GM12878 (cell line): ENCODE results near the gene SEMA5A. TPM values are rescaled to one million over a fixed set of nuclear protein-coding genes. Genes with fewer than 3 reads are reported as not detected.

Source experiments
- ATAC-seq: fragments of 200-7000 bp; cut with Tn5 transposase; 3 replicates; pipeline ENCODE4 v1.9.1; 2020; ENCODE audit warnings: mild to moderate bottlenecking, moderate library complexity
- BruUV-seq: library from RNA; stranded (reverse); fragments of 400-500 nt; replicated peaks from 2 replicates; lab custom pipeline; 2021; lab: Mats Ljungman, UMichigan
- CTCF ChIA-PET: fragments of 300-600 bp; sonication (Branson Sonifier 250); formaldehyde crosslinking; extraction: SDS; loops from one replicate; lab custom pipeline; 2021; ENCODE audit warnings: inconsistent platforms; lab: Yijun Ruan, JAX
- POLR2A ChIA-PET: fragments of 350-600 bp; formaldehyde crosslinking; extraction: SDS; loops from one replicate; lab custom pipeline; 2021; ENCODE audit warnings: inconsistent platforms; lab: Charles Lee
- RAD21 ChIA-PET: fragments of 300-600 bp; sonication (Branson Sonifier 250); formaldehyde crosslinking; loops from one replicate; lab custom pipeline; 2023; ENCODE audit warnings: antibody characterized with exemption; ENCODE audit not compliant: unreplicated experiment; lab: Charles Lee
- SMC1A ChIA-PET: fragments of 300-600 bp; sonication (Branson Sonifier 250); formaldehyde crosslinking; loops from one replicate; lab custom pipeline; 2023; ENCODE audit not compliant: unreplicated experiment, uncharacterized antibody; lab: Charles Lee
- DNase-seq: peaks from one replicate; pipeline ENCODE4 v3.0.0-alpha.2; 2011; ENCODE audit warnings: low read depth, low spot score
- FAIRE-seq: peaks from 3 replicates; lab custom pipeline; 2011; peaks lifted over from hg19 to GRCh38; lab: Jason Lieb, UNC
- H2AFZ ChIP-seq: 2 replicates; pipeline ENCODE4 v1.6.0; 2011; ENCODE audit warnings: low read depth, low read length, control low read depth; ENCODE audit not compliant: control insufficient read depth
- H3K27ac ChIP-seq: 2 replicates; pipeline ENCODE4 v1.5.1; 2011; ENCODE audit warnings: control low read depth; ENCODE audit not compliant: control insufficient read depth, insufficient read depth
- H3K27me3 ChIP-seq, 2 experiments: replicated peaks in 1 of 2; 2 replicates each; pipeline versions ENCODE4 v1.6.0 to v1.6.1; 2011; ENCODE audit warnings: low read length in 1 of 2; ENCODE audit not compliant: control insufficient read depth in 2 of 2, insufficient read depth in 2 of 2
- H3K36me3 ChIP-seq, 2 experiments: 2 replicates each; pipeline ENCODE4 v1.5.1; 2011; ENCODE audit warnings: low read length in 1 of 2; ENCODE audit not compliant: control insufficient read depth in 2 of 2, insufficient read depth in 2 of 2
- H3K4me1 ChIP-seq: 2 replicates; pipeline ENCODE4 v1.6.1; 2011; ENCODE audit warnings: mild to moderate bottlenecking, low read length, moderate library complexity, mixed read lengths; ENCODE audit not compliant: control insufficient read depth, insufficient read depth
- H3K4me2 ChIP-seq: 2 replicates; pipeline ENCODE4 v1.6.0; 2011; ENCODE audit warnings: control low read depth; ENCODE audit not compliant: control insufficient read depth, insufficient read depth
- H3K4me3 ChIP-seq: fragments of 200-600 bp; sonication (generic); 2 replicates; pipeline ENCODE4 v1.5.1; 2016
- H3K79me2 ChIP-seq: 2 replicates; pipeline ENCODE4 v1.6.0; 2011; ENCODE audit warnings: low read length; ENCODE audit not compliant: control insufficient read depth, insufficient read depth
- H3K9ac ChIP-seq: 2 replicates; pipeline ENCODE4 v1.8.0; 2011; ENCODE audit warnings: low read length, control low read depth, mixed read lengths; ENCODE audit not compliant: control insufficient read depth, insufficient read depth
- H3K9me3 ChIP-seq: replicated peaks from 3 replicates; pipeline ENCODE4 v1.5.1; 2011; ENCODE audit warnings: mild to moderate bottlenecking, low read length; ENCODE audit not compliant: control insufficient read depth, insufficient read depth
- H4K20me1 ChIP-seq: 2 replicates; pipeline ENCODE4 v1.6.0; 2011; ENCODE audit not compliant: control insufficient read depth, insufficient read depth
- ATF2 ChIP-seq: IDR thresholded peaks from 2 replicates; pipeline ENCODE4 v1.6.1; 2012; ENCODE audit warnings: low read length, inconsistent platforms
- BCL11A ChIP-seq: IDR thresholded peaks from 2 replicates; pipeline ENCODE4 v1.6.1; 2011; ENCODE audit warnings: low read depth, low read length
- EED ChIP-seq: sonication (generic); IDR thresholded peaks from 2 replicates; pipeline ENCODE4 v1.6.1; 2016; ENCODE audit warnings: antibody characterized with exemption, low read depth
- FOXK2 ChIP-seq: fragments of 450-650 bp; IDR thresholded peaks from 2 replicates; pipeline ENCODE4 v1.6.1; 2017; ENCODE audit warnings: mild to moderate bottlenecking, moderate library complexity
- FOXM1 ChIP-seq: IDR thresholded peaks from 2 replicates; pipeline ENCODE4 v1.6.1; 2012; ENCODE audit warnings: low read depth, mild to moderate bottlenecking, inconsistent platforms, low read length, moderate library complexity
- HSF1 ChIP-seq: fragments of 150-350 bp; IDR thresholded peaks from 2 replicates; pipeline ENCODE4 v1.6.1; 2014; ENCODE audit warnings: mild to moderate bottlenecking, low read depth, low read length
- IRF4 ChIP-seq: IDR thresholded peaks from 2 replicates; pipeline ENCODE4 v1.6.1; 2011; ENCODE audit warnings: low read depth, low read length
- JUNB ChIP-seq: IDR thresholded peaks from 2 replicates; pipeline ENCODE4 v1.6.1; 2016; ENCODE audit warnings: antibody characterized with exemption, mild to moderate bottlenecking
- MEF2A ChIP-seq: IDR thresholded peaks from 2 replicates; pipeline ENCODE4 v1.6.1; 2011; ENCODE audit warnings: low read depth, mild to moderate bottlenecking, low read length, moderate library complexity; ENCODE audit not compliant: insufficient read depth
- NFIC ChIP-seq: IDR thresholded peaks from 2 replicates; pipeline ENCODE4 v1.6.1; 2012; ENCODE audit warnings: low read depth, mild to moderate bottlenecking, inconsistent platforms, low read length, moderate library complexity
- RUNX3 ChIP-seq: IDR thresholded peaks from 2 replicates; pipeline ENCODE4 v1.6.1; 2012; ENCODE audit warnings: low read length, inconsistent platforms
- ZBED1 ChIP-seq: IDR thresholded peaks from 2 replicates; pipeline ENCODE4 v1.6.1; 2016; ENCODE audit warnings: borderline replicate concordance
- ZNF622 ChIP-seq: fragments of 450-650 bp; IDR thresholded peaks from 2 replicates; pipeline ENCODE4 v1.6.1; 2017; ENCODE audit warnings: mild to moderate bottlenecking, inconsistent platforms
- WGBS: methylation state at CpG from one replicate; pipeline ENCODE4 v1.1.6; 2016; ENCODE audit warnings: low lambda C conversion rate; ENCODE audit not compliant: insufficient replicate concordance, insufficient coverage; ENCODE audit errors: missing lambda C conversion rate; 5-methylcytosine and 5-hydroxymethylcytosine counted together
- in situ Hi-C: fragments of 300-500 bp; cut with MboI; formaldehyde crosslinking; loops from 9 replicates; pipeline ENCODE4 v1.14.3; 2018; ENCODE audit warnings: mixed read lengths
- intact Hi-C: fragments of 100-400 bp; cut with micrococcal nuclease; formaldehyde crosslinking; loops from one replicate; pipeline ENCODE4 v1.14.2; 2022; ENCODE audit not compliant: unreplicated experiment
- polyA plus RNA-seq, 11 experiments: library from polyadenylated mRNA; depleted of rRNA in 4 of 11; unstranded in 6 of 11; stranded (reverse) in 5 of 11; fragments of >200 nt; fragmentation: Nextera tagmentation in 4 of 11; fragmentation: Illumina TruSeq in 1 of 11; extraction: Ambion mirVana in 4 of 11; extraction: Trizol in 1 of 11; gene quantifications; 1 replicate in 1 of 11; 2 replicates in 10 of 11; pipeline versions ENCODE4 v1.2.1 to v1.2.3, GENCODE V29; 2011 to 2016; ENCODE audit warnings: inconsistent platforms in 2 of 11, missing spikeins in 2 of 11, low read depth in 1 of 11
- total RNA-seq, 4 experiments: library from RNA; depleted of rRNA in 3 of 4; stranded (reverse); fragments of >200 nt in 3 of 4; fragmentation: Illumina TruSeq in 1 of 4; extraction: Trizol in 1 of 4; gene quantifications; 2 replicates each; pipeline versions ENCODE4 v1.2.1 to v1.2.3, GENCODE V29; 2013 to 2021

The SEMA5A gene
- total and polyA plus RNA-seq, 10 of the 15 experiments (the other 5 are each of a cell fraction or from before 2014, with no cell fraction given), result 0.03 to 2.4 (median 0.09) TPM; not detected in 1

DNA sequence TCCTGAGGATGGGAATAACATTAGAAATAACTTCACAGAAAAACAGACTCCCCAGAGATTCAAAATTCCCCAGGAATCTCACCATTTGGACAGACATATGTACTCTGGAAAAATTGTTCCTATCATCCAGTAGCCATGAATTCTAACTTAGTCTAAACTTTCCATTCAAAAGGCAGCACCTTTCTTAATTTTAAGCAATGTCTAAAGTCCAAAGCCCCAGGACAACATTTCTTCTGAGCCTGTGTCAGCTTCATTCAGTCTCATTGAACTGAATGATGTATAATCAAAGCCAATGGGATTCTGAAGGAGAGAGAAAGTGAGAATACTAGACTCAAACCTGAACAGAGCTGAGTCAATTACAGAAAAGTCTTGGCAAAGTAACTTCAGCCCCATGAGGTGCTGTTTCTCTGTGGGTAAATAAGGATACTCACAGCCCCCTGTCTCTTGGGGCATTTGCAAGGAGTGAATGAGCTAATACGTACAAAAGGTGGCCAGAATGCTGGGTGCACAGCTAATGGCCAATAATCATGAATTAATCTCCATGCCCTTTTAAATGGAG lies 140.6 kb downstream of the SEMA5A start:
- H3K27me3 ChIP-seq, result no peaks in the 10 kb centered on the region; a peak in 2 of 4 replicates
- no peak overlapping the region for H3K4me2 ChIP-seq
- no peaks in the 10 kb centered on the region; the same call in 2 of the 3 replicates for H3K9me3 ChIP-seq
- ChIA-PET POLR2A (no interaction called here), RAD21 (no interaction called here), CTCF (no interaction called here), SMC1A (no interaction called here)
- no peak overlapping the region for H2AFZ ChIP-seq
- in situ Hi-C loops (no loop called here), intact Hi-C loops (loop anchor here (1.0 kb wide), 1 partner anchor 43 kb away; no protein-coding TSS in a partner anchor)
- H3K4me1 ChIP-seq, result peaks cover 2% of the 10 kb centered on the region; the same call in 1 of the 2 replicates
- FAIRE-seq (no peak), DNase-seq (peak; percentile 54), ATAC-seq (peak; percentile 72)
- no peak overlapping the region for H3K4me3 ChIP-seq
- no peak overlapping the region for H3K9ac ChIP-seq
- H3K79me2 ChIP-seq, result no peaks in the 10 kb centered on the region
- H4K20me1 ChIP-seq, result no peaks in the 10 kb centered on the region
- no peaks in the 10 kb centered on the region for H3K36me3 ChIP-seq
- H3K27ac ChIP-seq, result no peak overlapping the region
- TF ChIP-seq NFIC, result peak; percentile 66; the same call in 1 of the 2 replicates
- TF ChIP-seq FOXM1, result peak; percentile 25; the same call in 1 of the 2 replicates
- peak; percentile 62; the same call in 1 of the 2 replicates for TF ChIP-seq ATF2
- TF ChIP-seq JUNB, result peak; percentile 92
- TF ChIP-seq RUNX3, result peak; percentile 71
- TF ChIP-seq FOXK2, result no peak
- peak; percentile 52 for TF ChIP-seq EED
- no peak for TF ChIP-seq ZNF622
- TF ChIP-seq ZBED1, result 0 out of 2 replicates have a peak, but pooled peaks have one; percentile 39
- 0 out of 2 replicates have a peak, but pooled peaks have one; percentile 23 for TF ChIP-seq MEF2A
- no peak for TF ChIP-seq HSF1
- TF ChIP-seq IRF4, result 0 out of 2 replicates have a peak, but pooled peaks have one; percentile 51
- peak; percentile 24; the same call in 1 of the 2 replicates for TF ChIP-seq BCL11A
- TF ChIP-seq, all 136 proteins: peak for 10
- WGBS, result 0% methylated on average over 1 of the region's 1 CpG
- no TSS peak for BruUV-seq
